Measurements from ENCODE around the gene PRPF39.

Gene PRPF39

DNA sequence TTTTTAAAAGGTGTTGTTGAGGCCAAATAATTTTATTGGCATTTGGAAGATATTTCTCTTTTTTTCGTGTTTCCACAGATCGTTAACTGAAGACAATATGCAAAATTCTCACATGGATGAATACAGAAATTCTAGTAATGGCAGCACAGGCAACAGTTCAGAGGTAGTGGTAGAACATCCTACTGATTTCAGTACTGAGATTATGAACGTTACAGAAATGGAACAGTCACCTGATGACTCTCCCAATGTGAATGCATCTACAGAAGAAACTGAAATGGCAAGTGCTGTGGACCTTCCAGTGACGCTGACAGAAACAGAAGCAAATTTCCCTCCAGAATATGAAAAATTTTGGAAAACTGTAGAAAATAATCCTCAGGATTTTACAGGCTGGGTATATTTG lies 11.2 kb downstream of the PRPF39 start:
- Histone ChIP-seq H2AFZ (ENCODE audit: low read length) (no peak overlapping the region), H3F3A (ENCODE audit: insufficient read depth, low read length) (no peaks in the 10 kb centered on the region), H3K4me2 (ENCODE audit: low read depth, low read length) (no peak overlapping the region), H4K20me1 (ENCODE audit: insufficient read depth, low read length) (no peaks in the 10 kb centered on the region), H3K4me1 (ENCODE audit: low read length) (no peaks in the 10 kb centered on the region), H3K9me2 (replicated peaks; ENCODE audit: insufficient read depth, low read length) (no peaks in the 10 kb centered on the region), H3K4me3 (ENCODE audit: low read length) (no peak overlapping the region), H3K27me3 (replicated peaks; ENCODE audit: insufficient read depth, low read length) (no peaks in the 10 kb centered on the region), H3K79me2 (ENCODE audit: low read length) (peaks cover 50% of the 10 kb centered on the region), H3K9me3 (replicated peaks; ENCODE audit: insufficient read depth, low read length) (no peaks in the 10 kb centered on the region), H3K9ac (ENCODE audit: low read length) (no peak overlapping the region), H3K36me3 (replicated peaks; ENCODE audit: insufficient read depth, low read length) (no peaks in the 10 kb centered on the region), H3K27ac (ENCODE audit: low read length) (no peak overlapping the region)
- DNase-seq, result no peak
- no peak for TF ChIP-seq EZH2phosphoT487 (IDR thresholded peaks at IDR 0.05; ENCODE audit: low read length)
- TF ChIP-seq EZH2 (optimal IDR thresholded peaks at IDR 0.05; ENCODE audit: low read depth, low read length), result no peak
- TF ChIP-seq, protein P1, sequence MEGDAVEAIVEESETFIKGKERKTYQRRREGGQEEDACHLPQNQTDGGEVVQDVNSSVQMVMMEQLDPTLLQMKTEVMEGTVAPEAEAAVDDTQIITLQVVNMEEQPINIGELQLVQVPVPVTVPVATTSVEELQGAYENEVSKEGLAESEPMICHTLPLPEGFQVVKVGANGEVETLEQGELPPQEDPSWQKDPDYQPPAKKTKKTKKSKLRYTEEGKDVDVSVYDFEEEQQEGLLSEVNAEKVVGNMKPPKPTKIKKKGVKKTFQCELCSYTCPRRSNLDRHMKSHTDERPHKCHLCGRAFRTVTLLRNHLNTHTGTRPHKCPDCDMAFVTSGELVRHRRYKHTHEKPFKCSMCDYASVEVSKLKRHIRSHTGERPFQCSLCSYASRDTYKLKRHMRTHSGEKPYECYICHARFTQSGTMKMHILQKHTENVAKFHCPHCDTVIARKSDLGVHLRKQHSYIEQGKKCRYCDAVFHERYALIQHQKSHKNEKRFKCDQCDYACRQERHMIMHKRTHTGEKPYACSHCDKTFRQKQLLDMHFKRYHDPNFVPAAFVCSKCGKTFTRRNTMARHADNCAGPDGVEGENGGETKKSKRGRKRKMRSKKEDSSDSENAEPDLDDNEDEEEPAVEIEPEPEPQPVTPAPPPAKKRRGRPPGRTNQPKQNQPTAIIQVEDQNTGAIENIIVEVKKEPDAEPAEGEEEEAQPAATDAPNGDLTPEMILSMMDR (IDR thresholded peaks at IDR 0.05; ENCODE audit: low read length), result no peak

DNA sequence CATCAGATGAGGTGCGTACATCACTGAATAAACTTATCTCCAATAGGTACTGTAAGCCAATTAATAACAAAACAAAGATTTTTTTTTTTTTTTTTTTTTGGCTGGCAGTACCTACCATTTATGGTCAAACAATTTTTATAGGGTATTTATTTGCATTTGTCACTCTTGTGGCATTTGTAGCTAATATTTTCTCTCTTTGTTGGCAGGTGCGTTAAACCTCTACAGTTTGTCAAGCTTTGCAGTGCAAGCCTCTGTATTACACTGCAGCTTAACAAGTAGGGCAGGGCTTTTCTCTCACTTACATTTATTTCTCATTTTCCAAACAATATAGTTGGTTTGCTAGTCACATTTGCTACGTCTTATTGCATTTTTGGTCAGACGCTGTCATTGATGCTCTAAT lies 12.3 kb downstream of the PRPF39 start:
- Histone ChIP-seq H3K27me3 (replicated peaks; ENCODE audit: insufficient read depth, low read length) (no peaks in the 10 kb centered on the region), H4K20me1 (ENCODE audit: insufficient read depth, low read length) (no peaks in the 10 kb centered on the region), H2AFZ (ENCODE audit: low read length) (no peak overlapping the region), H3K4me2 (ENCODE audit: low read depth, low read length) (no peak overlapping the region), H3K36me3 (replicated peaks; ENCODE audit: insufficient read depth, low read length) (no peaks in the 10 kb centered on the region), H3F3A (ENCODE audit: insufficient read depth, low read length) (no peaks in the 10 kb centered on the region), H3K4me1 (ENCODE audit: low read length) (no peaks in the 10 kb centered on the region), H3K4me3 (ENCODE audit: low read length) (no peak overlapping the region), H3K9me3 (replicated peaks; ENCODE audit: insufficient read depth, low read length) (no peaks in the 10 kb centered on the region), H3K9me2 (replicated peaks; ENCODE audit: insufficient read depth, low read length) (no peaks in the 10 kb centered on the region), H3K27ac (ENCODE audit: low read length) (no peak overlapping the region), H3K9ac (ENCODE audit: low read length) (no peak overlapping the region), H3K79me2 (ENCODE audit: low read length) (peaks cover 39% of the 10 kb centered on the region)
- TF ChIP-seq EZH2phosphoT487 (IDR thresholded peaks at IDR 0.05; ENCODE audit: low read length) (no peak), EZH2 (optimal IDR thresholded peaks at IDR 0.05; ENCODE audit: low read depth, low read length) (no peak)
- TF ChIP-seq, protein P1 (IDR thresholded peaks at IDR 0.05; ENCODE audit: low read length), result no peak
- DNase-seq, result no peak

DNA sequence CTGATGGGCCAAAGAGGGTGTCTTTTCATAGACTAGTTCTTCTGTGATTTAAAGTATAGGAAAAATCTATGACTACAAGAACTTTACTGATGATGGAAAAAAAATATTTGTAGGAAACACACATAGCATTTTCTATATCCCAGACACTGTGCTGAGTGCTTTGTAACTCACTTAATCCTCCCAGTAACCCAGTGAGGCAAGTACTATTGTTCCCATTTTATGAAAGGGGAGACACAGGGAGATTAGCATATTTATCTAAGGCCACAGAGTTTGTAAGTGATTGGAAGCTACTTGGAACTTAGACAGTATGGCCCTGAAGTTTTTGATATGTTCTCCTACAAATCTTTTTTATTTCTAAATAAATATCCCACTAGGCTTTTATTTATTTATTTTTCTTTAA lies 19.9 kb downstream of the PRPF39 start:
- Histone ChIP-seq H2AFZ (ENCODE audit: low read length) (no peak overlapping the region), H3K4me2 (ENCODE audit: low read depth, low read length) (no peak overlapping the region), H3F3A (ENCODE audit: insufficient read depth, low read length) (no peaks in the 10 kb centered on the region), H3K36me3 (replicated peaks; ENCODE audit: insufficient read depth, low read length) (no peaks in the 10 kb centered on the region), H3K4me1 (ENCODE audit: low read length) (no peaks in the 10 kb centered on the region), H3K27ac (ENCODE audit: low read length) (no peak overlapping the region), H3K9me3 (replicated peaks; ENCODE audit: insufficient read depth, low read length) (no peaks in the 10 kb centered on the region), H3K79me2 (ENCODE audit: low read length) (no peaks in the 10 kb centered on the region), H4K20me1 (ENCODE audit: insufficient read depth, low read length) (no peaks in the 10 kb centered on the region), H3K27me3 (replicated peaks; ENCODE audit: insufficient read depth, low read length) (no peaks in the 10 kb centered on the region), H3K4me3 (ENCODE audit: low read length) (no peak overlapping the region), H3K9ac (ENCODE audit: low read length) (no peak overlapping the region), H3K9me2 (replicated peaks; ENCODE audit: insufficient read depth, low read length) (no peaks in the 10 kb centered on the region)
- no peak for DNase-seq
- TF ChIP-seq EZH2phosphoT487 (IDR thresholded peaks at IDR 0.05; ENCODE audit: low read length) (no peak), EZH2 (optimal IDR thresholded peaks at IDR 0.05; ENCODE audit: low read depth, low read length) (no peak)
- TF ChIP-seq, protein P1 (IDR thresholded peaks at IDR 0.05; ENCODE audit: low read length), result no peak
